Activated CD4-positive, alpha-beta memory T cell treated with anti-CD3 and anti-CD28 coated beads, Interleukin-2, amount 10 ng/mL, durations not matched to agents 7 days and 5 days (primary cell): Measurements from ENCODE around the gene LTB4R. TPM values are rescaled to one million over a fixed set of nuclear protein-coding genes. Genes with fewer than 3 reads are reported as not detected.

ENCODE experiments used
- CTCF ChIA-PET: fragments of 350-600 bp; sonication (Branson Sonifier 250); formaldehyde crosslinking; loops from one replicate; lab custom pipeline; 2021; ENCODE audit warnings: antibody characterized with exemption, inconsistent platforms; lab: Charles Lee
- POLR2A ChIA-PET: fragments of 350-600 bp; sonication (Branson Sonifier 250); formaldehyde crosslinking; loops from one replicate; lab custom pipeline; 2021; ENCODE audit warnings: antibody characterized with exemption; lab: Charles Lee
- DNase-seq: peaks from one replicate; pipeline ENCODE4 v3.0.0-alpha.2; 2020
- H3K27ac Mint-ChIP-seq: one replicate; pipeline ENCODE4 v1.8.0; 2021; ENCODE audit warnings: mild to moderate bottlenecking, mixed read lengths
- H3K27me3 Mint-ChIP-seq: one replicate; pipeline ENCODE4 v1.8.0; 2021; ENCODE audit warnings: mixed read lengths
- H3K36me3 Mint-ChIP-seq: one replicate; pipeline ENCODE4 v1.8.0; 2021; ENCODE audit warnings: low read depth, mixed read lengths
- H3K4me1 Mint-ChIP-seq: one replicate; pipeline ENCODE4 v1.8.0; 2021; ENCODE audit warnings: mixed read lengths
- H3K4me3 Mint-ChIP-seq: one replicate; pipeline ENCODE4 v1.8.0; 2021; ENCODE audit warnings: mild to moderate bottlenecking, mixed read lengths
- H3K9me3 Mint-ChIP-seq: one replicate; pipeline ENCODE4 v1.8.0; 2021; ENCODE audit warnings: mixed read lengths
- total RNA-seq, 2 experiments: library from RNA; stranded (reverse); gene quantifications; one replicate each; pipeline ENCODE4 v1.2.3, GENCODE V29; 2021

LTB4R gene
- total RNA-seq, 2 experiments from 2014 or later = 36.1 to 37.9 TPM

- DNase-seq = no peak
- H3K27ac Mint-ChIP-seq = peak overlapping the region; percentile 92
- peak overlapping the region; percentile 86 for H3K4me3 Mint-ChIP-seq
- ChIA-PET CTCF (interaction anchor here (0.6 to 6.1 kb wide), 26 partner anchors 9 to 166 kb away, joined by 3 to 90 read pairs (median 6); partner anchors contain the start of genes CIDEB, DHRS1, IRF9 and LTB4R), POLR2A (interaction anchor here (1.0 to 5.8 kb wide), 27 partner anchors 9 to 401 kb away, joined by 3 to 80 read pairs (median 8); partner anchors contain the start of genes CBLN3, CHMP4A, CIDEB and DCAF11)
- peaks cover 43% of the 10 kb centered on the region for H3K4me1 Mint-ChIP-seq
- no peaks in the 10 kb centered on the region for H3K27me3 Mint-ChIP-seq
- peaks cover 18% of the 10 kb centered on the region for H3K36me3 Mint-ChIP-seq
- H3K9me3 Mint-ChIP-seq = no peaks in the 10 kb centered on the region
Measured at GRCh38 chr14:24270537-24271133, 40.7 kb upstream of the LTB4R start.

- Mint-ChIP-seq H3K27ac (peak within 1 kb of the TSS; percentile 92), H3K4me1 (peaks cover 43% of the 10 kb centered on the region), H3K27me3 (no peaks in the 10 kb centered on the region), H3K9me3 (no peaks in the 10 kb centered on the region), H3K4me3 (peak within 1 kb of the TSS; percentile 86), H3K36me3 (peaks cover 16% of the 10 kb centered on the region)
- ChIA-PET CTCF (interaction anchor here (0.6 to 6.1 kb wide), 28 partner anchors 9 to 214 kb away, joined by 3 to 90 read pairs (median 6); partner anchors contain the start of genes CIDEB, DHRS1, IRF9 and LTB4R), POLR2A (interaction anchor here (0.6 to 5.8 kb wide), 34 partner anchors 8 to 400 kb away, joined by 3 to 80 read pairs (median 6); partner anchors contain the start of genes CBLN3, CHMP4A, CIDEB and DCAF11)
- DNase-seq = peak; percentile 90
Measured at GRCh38 chr14:24271134-24271833, 40.0 kb upstream of the LTB4R start, which contains the start of gene RABGGTA. Gene RABGGTA, minus strand, starts transcription at chr14:24271597. Its CDS starts 482 bp downstream, at chr14:24271115.

GRCh38 chr14:24271834-24272263, 39.5 kb upstream of the LTB4R start:
- Mint-ChIP-seq H3K4me3 (peak overlapping the region; percentile 86), H3K27ac (peak overlapping the region; percentile 78), H3K27me3 (no peaks in the 10 kb centered on the region), H3K36me3 (peaks cover 10% of the 10 kb centered on the region), H3K4me1 (peaks cover 43% of the 10 kb centered on the region), H3K9me3 (no peaks in the 10 kb centered on the region)
- CTCF ChIA-PET = interaction anchor here (0.6 to 6.1 kb wide), 21 partner anchors 9 to 215 kb away, joined by 3 to 90 read pairs (median 6); partner anchors contain the start of genes CIDEB, DHRS1, LTB4R2 and MDP1
- no peak for DNase-seq
- POLR2A ChIA-PET = interaction anchor here (0.6 to 5.8 kb wide), 31 partner anchors 8 to 400 kb away, joined by 3 to 80 read pairs (median 6); partner anchors contain the start of genes CBLN3, CHMP4A, CIDEB and DCAF11

GRCh38 chr14:24272467-24272866, 38.8 kb upstream of the LTB4R start:
- peaks cover 47% of the 10 kb centered on the region for H3K4me1 Mint-ChIP-seq
- DNase-seq = no peak
- no peaks in the 10 kb centered on the region for H3K9me3 Mint-ChIP-seq
- H3K27ac Mint-ChIP-seq = peak overlapping the region; percentile 78
- H3K4me3 Mint-ChIP-seq = peak overlapping the region; percentile 86
- H3K36me3 Mint-ChIP-seq = peaks cover 4% of the 10 kb centered on the region
- ChIA-PET CTCF (interaction anchor here (0.6 to 6.1 kb wide), 10 partner anchors 10 to 215 kb away, joined by 3 to 90 read pairs (median 6); partner anchors contain the start of genes DHRS1, NOP9, TGM1 and TINF2), POLR2A (interaction anchor here (0.6 to 5.8 kb wide), 16 partner anchors 8 to 399 kb away, joined by 3 to 80 read pairs (median 10); partner anchors contain the start of genes CBLN3, CHMP4A, CIDEB and DCAF11)
- H3K27me3 Mint-ChIP-seq = peaks cover 3% of the 10 kb centered on the region

- Mint-ChIP-seq H3K4me3 (no peak overlapping the region), H3K9me3 (no peaks in the 10 kb centered on the region), H3K27ac (peak overlapping the region; percentile 72), H3K36me3 (peaks cover 4% of the 10 kb centered on the region), H3K27me3 (peaks cover 3% of the 10 kb centered on the region), H3K4me1 (peaks cover 52% of the 10 kb centered on the region)
- DNase-seq = no peak
- POLR2A ChIA-PET = interaction anchor here (0.7 to 5.8 kb wide), 14 partner anchors 16 to 386 kb away, joined by 3 to 32 read pairs (median 4); partner anchors contain the start of genes CHMP4A, CIDEB, DHRS1 and LTB4R
- CTCF ChIA-PET = interaction anchor here (0.9 to 6.1 kb wide), 10 partner anchors 19 to 60 kb away, joined by 3 to 90 read pairs (median 6); partner anchors contain the start of genes ADCY4, CIDEB and TINF2
Measured at GRCh38 chr14:24273422-24273998, 37.8 kb upstream of the LTB4R start.

GRCh38 chr14:24274101-24274543, 37.2 kb upstream of the LTB4R start:
- DNase-seq = peak; percentile 56
- Mint-ChIP-seq H3K36me3 (peaks cover 4% of the 10 kb centered on the region), H3K4me3 (peak overlapping the region; percentile 4), H3K9me3 (no peaks in the 10 kb centered on the region), H3K4me1 (peaks cover 58% of the 10 kb centered on the region), H3K27me3 (peaks cover 3% of the 10 kb centered on the region), H3K27ac (peak overlapping the region; percentile 72)
- CTCF ChIA-PET = interaction anchor here (0.8 to 6.1 kb wide), 11 partner anchors 18 to 60 kb away, joined by 3 to 90 read pairs (median 5); partner anchors contain the start of genes ADCY4, CIDEB and TINF2
- POLR2A ChIA-PET = interaction anchor here (0.7 to 5.8 kb wide), 15 partner anchors 16 to 387 kb away, joined by 3 to 32 read pairs (median 4); partner anchors contain the start of genes CHMP4A, CIDEB, DHRS1 and LTB4R

GRCh38 chr14:24277071-24277470, 34.2 kb upstream of the LTB4R start:
- DNase-seq = no peak
- Mint-ChIP-seq H3K4me3 (no peak overlapping the region), H3K36me3 (no peaks in the 10 kb centered on the region), H3K4me1 (peaks cover 47% of the 10 kb centered on the region), H3K27ac (no peak overlapping the region), H3K27me3 (peaks cover 5% of the 10 kb centered on the region), H3K9me3 (no peaks in the 10 kb centered on the region)
- ChIA-PET CTCF (interaction anchor here (1.5 to 2.1 kb wide), 2 partner anchors 35 to 155 kb away, joined by 4 to 10 read pairs; partner anchors contain the start of gene TINF2), POLR2A (interaction anchor here (1.2 to 2.6 kb wide), 2 partner anchors 30 to 34 kb away, joined by 4 to 8 read pairs; partner anchors contain the start of gene TINF2)

- Mint-ChIP-seq H3K9me3 (no peaks in the 10 kb centered on the region), H3K4me3 (no peak overlapping the region), H3K27ac (no peak overlapping the region), H3K27me3 (peaks cover 5% of the 10 kb centered on the region), H3K36me3 (no peaks in the 10 kb centered on the region), H3K4me1 (peaks cover 40% of the 10 kb centered on the region)
- POLR2A ChIA-PET = interaction anchor here (1.2 to 2.6 kb wide), 2 partner anchors 31 to 35 kb away, joined by 4 to 8 read pairs; partner anchors contain the start of gene TINF2
- CTCF ChIA-PET = interaction anchor here (0.9 to 2.1 kb wide), 5 partner anchors 12 to 159 kb away, joined by 3 to 17 read pairs (median 3); partner anchors contain the start of genes CIDEB, LTB4R2 and TINF2
- no peak for DNase-seq
Measured at GRCh38 chr14:24277606-24278321, 33.5 kb upstream of the LTB4R start.

GRCh38 chr14:24278424-24278823, 32.9 kb upstream of the LTB4R start:
- Mint-ChIP-seq H3K36me3 (no peaks in the 10 kb centered on the region), H3K4me3 (no peak overlapping the region), H3K4me1 (peaks cover 35% of the 10 kb centered on the region), H3K9me3 (no peaks in the 10 kb centered on the region), H3K27me3 (peaks cover 5% of the 10 kb centered on the region), H3K27ac (no peak overlapping the region)
- ChIA-PET CTCF (interaction anchor here (0.9 to 2.7 kb wide), 3 partner anchors 19 to 54 kb away, joined by 3 to 24 read pairs (median 17); partner anchors contain the start of genes CIDEB and LTB4R2), POLR2A (interaction anchor here (1.1 to 1.2 kb wide), 2 partner anchors 19 to 32 kb away, joined by 3 to 4 read pairs; no protein-coding TSS in a partner anchor)
- DNase-seq = no peak

GRCh38 chr14:24279301-24280186, 31.8 kb upstream of the LTB4R start:
- no peak overlapping the region for H3K27ac Mint-ChIP-seq
- H3K4me3 Mint-ChIP-seq = no peak overlapping the region
- ChIA-PET POLR2A (interaction anchor here (0.9 to 1.5 kb wide), 8 partner anchors 8 to 66 kb away, joined by 3 to 9 read pairs (median 4); partner anchors contain the start of genes CHMP4A, RABGGTA and TINF2), CTCF (interaction anchor here (1.0 to 3.1 kb wide), 11 partner anchors 9 to 171 kb away, joined by 3 to 24 read pairs (median 4); partner anchors contain the start of genes CIDEB, LTB4R2, RABGGTA and TINF2)
- no peaks in the 10 kb centered on the region for H3K36me3 Mint-ChIP-seq
- DNase-seq = peak; percentile 50
- peaks cover 25% of the 10 kb centered on the region for H3K4me1 Mint-ChIP-seq
- H3K9me3 Mint-ChIP-seq = no peaks in the 10 kb centered on the region
- H3K27me3 Mint-ChIP-seq = peaks cover 5% of the 10 kb centered on the region
